T-helper 2 cell treated with Interferon-gamma antibody and Interleukin-4, amounts not matched to agents 5 μg/mL and 100 μg/mL, for 36 hours (primary cell): ENCODE results near the gene DLX3.

Experiments
- DNase-seq: peaks from one replicate; pipeline ENCODE4 v3.0.0; 2021; ENCODE audit warnings: low spot score
- H3K27ac Mint-ChIP-seq: one replicate; pipeline ENCODE4 v1.8.0; 2021; ENCODE audit warnings: mild to moderate bottlenecking, mixed read lengths
- H3K27me3 Mint-ChIP-seq: one replicate; pipeline ENCODE4 v1.8.0; 2021; ENCODE audit warnings: low read depth, mixed read lengths
- H3K36me3 Mint-ChIP-seq: one replicate; pipeline ENCODE4 v1.8.0; 2021; ENCODE audit warnings: low read depth, mixed read lengths
- H3K4me1 Mint-ChIP-seq: one replicate; pipeline ENCODE4 v1.8.0; 2021; ENCODE audit warnings: low read depth, mixed read lengths
- H3K4me3 Mint-ChIP-seq: one replicate; pipeline ENCODE4 v1.8.0; 2022; ENCODE audit warnings: mild to moderate bottlenecking, moderate library complexity, mixed read lengths
- H3K9me3 Mint-ChIP-seq: one replicate; pipeline ENCODE4 v1.8.0; 2021; ENCODE audit warnings: mixed read lengths

The DLX3 gene

GRCh38 chr17:50029185-50029584 lies 34.2 kb upstream of the DLX3 start:
- Mint-ChIP-seq H3K36me3 (no peaks in the 10 kb centered on the region), H3K27me3 (peaks cover 21% of the 10 kb centered on the region), H3K4me1 (peaks cover 13% of the 10 kb centered on the region), H3K9me3 (no peaks in the 10 kb centered on the region), H3K4me3 (no peak overlapping the region), H3K27ac (no peak overlapping the region)
- DNase-seq: no peak

GRCh38 chr17:50028736-50029120 lies 33.7 kb upstream of the DLX3 start:
- Mint-ChIP-seq H3K9me3 (no peaks in the 10 kb centered on the region), H3K4me3 (no peak overlapping the region), H3K4me1 (peaks cover 13% of the 10 kb centered on the region), H3K27ac (no peak overlapping the region), H3K27me3 (peaks cover 18% of the 10 kb centered on the region), H3K36me3 (no peaks in the 10 kb centered on the region)
- no peak for DNase-seq

- H3K4me3 Mint-ChIP-seq: no peak overlapping the region
- H3K4me1 Mint-ChIP-seq: peaks cover 13% of the 10 kb centered on the region
- no peaks in the 10 kb centered on the region for H3K36me3 Mint-ChIP-seq
- no peaks in the 10 kb centered on the region for H3K9me3 Mint-ChIP-seq
- no peak for DNase-seq
- H3K27ac Mint-ChIP-seq: no peak overlapping the region
- H3K27me3 Mint-ChIP-seq: peaks cover 18% of the 10 kb centered on the region
These were observed 33.1 kb upstream of the DLX3 start for GRCh38 chr17:50027881-50028735.

- no peak for DNase-seq
- H3K4me3 Mint-ChIP-seq: peak overlapping the region; percentile 55
These were observed 32.3 kb upstream of the DLX3 start for GRCh38 chr17:50027172-50027880.

GRCh38 chr17:50026837-50027171 lies 31.8 kb upstream of the DLX3 start:
- no peak overlapping the region for H3K4me3 Mint-ChIP-seq

More at GRCh38 chr17:50027172-50027880, 32.3 kb upstream of the DLX3 start:
- Mint-ChIP-seq H3K36me3 (no peaks in the 10 kb centered on the region), H3K27me3 (peaks cover 18% of the 10 kb centered on the region), H3K9me3 (no peaks in the 10 kb centered on the region), H3K4me1 (peaks cover 13% of the 10 kb centered on the region), H3K27ac (peak overlapping the region; percentile 20)

GRCh38 chr17:50026046-50026675 lies 31.1 kb upstream of the DLX3 start:
- no peak overlapping the region for H3K4me3 Mint-ChIP-seq
- H3K27me3 Mint-ChIP-seq: peaks cover 16% of the 10 kb centered on the region
- H3K27ac Mint-ChIP-seq: no peak overlapping the region
- DNase-seq: no peak
- H3K36me3 Mint-ChIP-seq: no peaks in the 10 kb centered on the region
- H3K4me1 Mint-ChIP-seq: peaks cover 13% of the 10 kb centered on the region
- H3K9me3 Mint-ChIP-seq: no peaks in the 10 kb centered on the region

More at GRCh38 chr17:50026837-50027171, 31.8 kb upstream of the DLX3 start:
- Mint-ChIP-seq H3K36me3 (no peaks in the 10 kb centered on the region), H3K4me1 (peaks cover 13% of the 10 kb centered on the region), H3K27ac (no peak overlapping the region), H3K27me3 (peaks cover 18% of the 10 kb centered on the region), H3K9me3 (no peaks in the 10 kb centered on the region)
- DNase-seq: peak; percentile 68

GRCh38 chr17:50024808-50025207 lies 29.8 kb upstream of the DLX3 start:
- Mint-ChIP-seq H3K27ac (no peak overlapping the region), H3K27me3 (peaks cover 16% of the 10 kb centered on the region)

GRCh38 chr17:50023520-50023919 lies 28.5 kb upstream of the DLX3 start:
- Mint-ChIP-seq H3K36me3 (no peaks in the 10 kb centered on the region), H3K4me3 (no peak overlapping the region), H3K27ac (no peak overlapping the region), H3K9me3 (no peaks in the 10 kb centered on the region), H3K27me3 (peaks cover 13% of the 10 kb centered on the region), H3K4me1 (peaks cover 10% of the 10 kb centered on the region)
- no peak for DNase-seq

More at GRCh38 chr17:50024808-50025207, 29.8 kb upstream of the DLX3 start:
- H3K36me3 Mint-ChIP-seq: no peaks in the 10 kb centered on the region
- H3K4me3 Mint-ChIP-seq: no peak overlapping the region
- peaks cover 13% of the 10 kb centered on the region for H3K4me1 Mint-ChIP-seq
- no peaks in the 10 kb centered on the region for H3K9me3 Mint-ChIP-seq
- DNase-seq: no peak

GRCh38 chr17:50022463-50023130 lies 27.6 kb upstream of the DLX3 start:
- H3K9me3 Mint-ChIP-seq: no peaks in the 10 kb centered on the region
- H3K27me3 Mint-ChIP-seq: peaks cover 8% of the 10 kb centered on the region
- DNase-seq: no peak
- peaks cover 4% of the 10 kb centered on the region for H3K4me1 Mint-ChIP-seq
- H3K36me3 Mint-ChIP-seq: no peaks in the 10 kb centered on the region
- no peak overlapping the region for H3K27ac Mint-ChIP-seq
- H3K4me3 Mint-ChIP-seq: no peak overlapping the region

GRCh38 chr17:50021681-50022370 lies 26.8 kb upstream of the DLX3 start:
- Mint-ChIP-seq H3K27ac (no peak overlapping the region), H3K36me3 (no peaks in the 10 kb centered on the region), H3K4me1 (no peaks in the 10 kb centered on the region), H3K9me3 (no peaks in the 10 kb centered on the region), H3K27me3 (peaks cover 6% of the 10 kb centered on the region), H3K4me3 (no peak overlapping the region)
- DNase-seq: no peak

- no peak overlapping the region for H3K4me3 Mint-ChIP-seq
These were observed 26.0 kb upstream of the DLX3 start for GRCh38 chr17:50020841-50021599.

GRCh38 chr17:50018909-50019308 lies 23.9 kb upstream of the DLX3 start:
- H3K9me3 Mint-ChIP-seq: peaks cover 9% of the 10 kb centered on the region
- no peaks in the 10 kb centered on the region for H3K36me3 Mint-ChIP-seq
- H3K27me3 Mint-ChIP-seq: peaks cover 6% of the 10 kb centered on the region
- H3K4me3 Mint-ChIP-seq: no peak overlapping the region
- H3K4me1 Mint-ChIP-seq: no peaks in the 10 kb centered on the region
- H3K27ac Mint-ChIP-seq: no peak overlapping the region
- no peak for DNase-seq

More at GRCh38 chr17:50020841-50021599, 26.0 kb upstream of the DLX3 start:
- Mint-ChIP-seq H3K4me1 (no peaks in the 10 kb centered on the region), H3K9me3 (no peaks in the 10 kb centered on the region), H3K36me3 (no peaks in the 10 kb centered on the region), H3K27ac (no peak overlapping the region), H3K27me3 (peaks cover 6% of the 10 kb centered on the region)
- no peak for DNase-seq

- H3K4me1 Mint-ChIP-seq: no peaks in the 10 kb centered on the region
- no peak overlapping the region for H3K4me3 Mint-ChIP-seq
- peaks cover 19% of the 10 kb centered on the region for H3K9me3 Mint-ChIP-seq
- H3K27ac Mint-ChIP-seq: no peak overlapping the region
- no peaks in the 10 kb centered on the region for H3K36me3 Mint-ChIP-seq
- H3K27me3 Mint-ChIP-seq: peaks cover 13% of the 10 kb centered on the region
- no peak for DNase-seq
These were observed 20.1 kb upstream of the DLX3 start for GRCh38 chr17:50015146-50015545.
